ENCODE measurements around the gene FCER1G.

DNA sequence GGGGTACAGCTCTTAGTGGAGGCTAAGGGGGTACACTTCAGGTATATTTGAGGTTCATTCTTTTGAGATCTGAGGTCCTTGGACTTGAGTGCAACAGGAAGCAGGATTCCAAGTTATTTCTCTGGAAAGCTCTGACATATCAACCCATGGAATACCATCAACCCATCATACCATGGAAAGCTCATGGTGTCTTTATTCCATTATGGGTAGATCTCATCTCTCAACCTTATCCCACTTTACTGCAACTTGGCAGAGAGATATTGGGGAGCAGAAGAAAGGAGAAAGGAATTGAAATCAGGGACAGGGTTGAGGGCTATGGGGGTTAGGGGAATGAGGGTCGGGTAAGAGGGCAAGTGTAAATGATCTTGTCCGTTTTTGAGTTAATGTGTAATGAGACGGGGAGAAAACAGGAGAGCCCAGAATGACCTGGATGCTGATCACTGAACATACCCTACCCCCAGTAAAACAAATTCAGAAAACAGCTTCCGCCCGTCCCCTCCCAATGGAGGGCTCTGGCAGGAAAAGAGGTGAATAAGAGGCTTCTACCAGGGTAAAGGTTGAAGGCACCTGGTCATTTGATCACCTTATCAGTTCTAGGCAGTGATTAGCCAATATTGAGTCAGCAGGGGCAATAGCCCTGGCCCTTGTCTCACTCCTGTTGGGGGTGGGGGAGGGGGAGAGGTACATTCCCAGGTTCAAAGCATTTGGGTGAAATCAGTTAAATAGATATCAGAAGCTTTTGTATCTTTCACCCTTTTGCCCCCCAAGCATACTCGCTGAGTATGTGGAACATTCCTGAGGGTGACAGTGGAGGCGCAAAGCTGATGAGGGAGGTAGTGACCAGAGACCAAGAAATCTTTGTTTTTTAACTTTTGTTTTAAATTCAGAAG, 9.0 kb downstream of the FCER1G start:
- TF ChIP-seq, protein P1, sequence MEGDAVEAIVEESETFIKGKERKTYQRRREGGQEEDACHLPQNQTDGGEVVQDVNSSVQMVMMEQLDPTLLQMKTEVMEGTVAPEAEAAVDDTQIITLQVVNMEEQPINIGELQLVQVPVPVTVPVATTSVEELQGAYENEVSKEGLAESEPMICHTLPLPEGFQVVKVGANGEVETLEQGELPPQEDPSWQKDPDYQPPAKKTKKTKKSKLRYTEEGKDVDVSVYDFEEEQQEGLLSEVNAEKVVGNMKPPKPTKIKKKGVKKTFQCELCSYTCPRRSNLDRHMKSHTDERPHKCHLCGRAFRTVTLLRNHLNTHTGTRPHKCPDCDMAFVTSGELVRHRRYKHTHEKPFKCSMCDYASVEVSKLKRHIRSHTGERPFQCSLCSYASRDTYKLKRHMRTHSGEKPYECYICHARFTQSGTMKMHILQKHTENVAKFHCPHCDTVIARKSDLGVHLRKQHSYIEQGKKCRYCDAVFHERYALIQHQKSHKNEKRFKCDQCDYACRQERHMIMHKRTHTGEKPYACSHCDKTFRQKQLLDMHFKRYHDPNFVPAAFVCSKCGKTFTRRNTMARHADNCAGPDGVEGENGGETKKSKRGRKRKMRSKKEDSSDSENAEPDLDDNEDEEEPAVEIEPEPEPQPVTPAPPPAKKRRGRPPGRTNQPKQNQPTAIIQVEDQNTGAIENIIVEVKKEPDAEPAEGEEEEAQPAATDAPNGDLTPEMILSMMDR (conservative IDR thresholded peaks at IDR 0.05) = no peak
- TF ChIP-seq EZH2 (IDR thresholded peaks at IDR 0.05; ENCODE audit: low read depth) = no peak

Measured in PC-9 (cell line).